Stimulated activated CD8-positive, alpha-beta memory T cell treated with anti-CD3 and anti-CD28 coated beads, Interleukin-2, amount 100 ng/mL, for 1 hour (primary cell): ENCODE data around the gene RAB5IF.
"Not testable (repeated sequence)": the region's sequence is repeated elsewhere in the genome, so short reads cannot be mapped to it uniquely, and the experiment has no call there.

Experiments
- DNase-seq, 2 donors: peaks; one replicate each; pipeline ENCODE4 v3.0.0-alpha.2; 2020; ENCODE audit warnings: low read depth in 2 of 2

Gene RAB5IF

DNA sequence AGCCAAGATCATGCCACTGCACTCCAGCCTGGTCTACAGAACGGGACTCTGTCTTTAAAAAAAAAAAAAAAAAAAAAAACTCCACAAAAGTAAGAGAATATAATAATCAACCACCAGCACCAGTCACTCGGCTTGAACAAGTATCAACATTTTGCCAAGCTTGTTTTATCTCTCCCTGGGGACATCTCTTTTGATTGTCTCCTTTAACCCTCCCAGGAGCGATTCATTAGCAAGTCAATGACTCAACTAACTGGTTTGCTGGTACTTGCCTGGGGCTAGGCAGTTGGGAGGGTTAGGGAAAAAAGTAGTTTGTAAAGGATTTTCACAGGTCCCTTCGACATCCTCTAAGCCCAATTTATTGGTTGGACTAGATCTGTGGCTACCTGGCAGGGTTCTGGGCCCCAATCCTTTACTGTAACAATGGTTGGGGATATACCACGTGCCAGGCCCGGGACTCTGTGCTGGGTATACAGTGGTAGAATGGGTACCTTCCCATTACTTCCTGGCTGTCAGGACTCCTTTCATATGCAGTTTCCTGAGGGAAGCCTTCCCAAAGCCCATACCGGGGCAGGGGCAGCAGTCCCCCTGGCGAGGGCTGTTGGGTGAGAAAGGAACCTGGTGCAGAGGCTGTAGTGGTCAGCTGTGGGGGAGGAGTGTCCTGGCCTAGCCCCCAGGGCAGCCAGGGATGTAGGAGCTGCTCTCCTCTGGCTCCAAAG lies 20.0 kb upstream of the RAB5IF start:
- no peak for DNase-seq

- DNase-seq, result no peak
Measured at GRCh38 chr20:36587388-36588070, 18.1 kb upstream of the RAB5IF start.

- DNase-seq, result no peak
Measured at GRCh38 chr20:36591281-36591680, 14.3 kb upstream of the RAB5IF start.

DNA sequence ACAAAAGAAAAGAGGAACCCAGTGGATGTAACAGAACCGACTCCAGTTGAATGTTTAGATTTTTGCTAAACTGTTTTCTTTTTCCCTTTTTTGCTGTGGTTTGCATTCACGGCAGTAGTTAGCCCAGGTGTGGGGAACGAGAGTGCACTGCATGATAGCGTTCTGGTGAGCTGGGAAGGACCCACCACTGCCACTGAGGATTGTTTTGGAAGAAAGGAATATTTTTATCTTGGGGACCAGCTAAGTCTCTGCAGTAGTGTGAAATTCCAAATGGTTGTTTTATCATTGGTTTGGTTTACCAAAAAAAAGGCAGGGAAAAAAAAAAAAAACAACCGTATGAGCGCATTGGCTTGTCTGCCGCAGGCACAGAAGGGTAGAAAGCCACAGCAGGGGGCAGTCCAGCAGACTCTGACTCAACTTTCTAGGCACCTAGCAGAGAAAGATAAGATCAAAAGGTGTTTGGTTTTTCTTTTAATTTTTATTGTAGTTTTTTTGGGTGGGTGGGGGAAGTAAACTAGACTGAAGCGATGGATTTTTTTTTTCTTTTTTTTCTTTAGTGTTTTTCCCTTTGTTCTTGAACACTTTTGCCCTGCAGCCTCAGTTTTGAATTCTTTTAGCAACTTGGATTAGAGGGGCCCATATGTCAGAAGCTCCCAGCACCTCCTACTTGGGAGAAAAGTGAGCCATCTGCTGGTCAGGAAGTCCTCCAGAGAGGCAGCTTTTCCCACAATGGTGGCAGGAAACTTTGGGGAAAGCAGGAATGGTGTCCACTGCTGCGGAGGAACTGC lies 13.5 kb upstream of the RAB5IF start:
- DNase-seq, result peak in 1 of 2 donors; percentile 43

GRCh38 chr20:36593347-36593929 lies 12.1 kb upstream of the RAB5IF start:
- no peak for DNase-seq

DNA sequence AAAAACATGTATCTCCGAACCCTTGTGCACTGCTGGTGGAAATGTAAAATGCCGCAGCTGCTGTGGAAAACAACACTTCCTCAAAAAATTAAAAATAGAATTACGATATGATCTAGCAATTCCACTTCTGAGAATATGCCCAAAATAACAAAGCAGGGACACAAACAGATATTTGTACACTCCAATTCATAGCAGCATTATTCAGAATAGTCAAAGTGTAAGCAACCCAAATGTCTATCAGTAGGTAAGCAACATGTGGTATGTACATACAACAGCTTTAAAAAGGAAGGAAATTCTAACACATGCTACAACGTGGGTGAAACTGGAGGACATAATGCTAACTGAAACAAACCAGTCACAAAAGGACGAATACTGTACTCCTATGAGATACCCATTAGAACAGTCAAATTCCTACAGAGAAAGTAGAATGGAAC lies 5.7 kb upstream of the RAB5IF start:
- no peak for DNase-seq

DNA sequence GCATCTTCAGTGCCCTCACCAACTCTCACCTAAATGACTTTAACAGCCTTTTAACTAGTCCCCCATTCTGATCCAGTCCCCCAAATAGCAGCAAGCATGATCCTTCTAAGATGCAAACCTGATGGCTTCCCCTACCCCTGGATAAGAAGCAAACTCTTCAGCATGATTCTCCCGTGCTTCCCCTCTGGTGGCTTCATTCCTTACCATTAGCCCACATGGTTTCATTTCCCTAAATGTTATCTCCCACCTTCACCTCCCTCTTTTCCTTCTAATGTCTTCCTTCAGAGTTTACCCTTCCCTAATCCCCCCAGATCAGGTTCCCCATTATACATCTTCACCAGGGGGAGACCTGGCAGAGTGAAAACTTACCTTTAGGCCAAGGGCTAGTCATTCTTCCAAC lies 4.0 kb upstream of the RAB5IF start:
- DNase-seq, result no peak

- DNase-seq, result peak in 1 of 2 donors; percentile 31
Measured at GRCh38 chr20:36604952-36605398, 604 bp upstream of the RAB5IF start.

DNA sequence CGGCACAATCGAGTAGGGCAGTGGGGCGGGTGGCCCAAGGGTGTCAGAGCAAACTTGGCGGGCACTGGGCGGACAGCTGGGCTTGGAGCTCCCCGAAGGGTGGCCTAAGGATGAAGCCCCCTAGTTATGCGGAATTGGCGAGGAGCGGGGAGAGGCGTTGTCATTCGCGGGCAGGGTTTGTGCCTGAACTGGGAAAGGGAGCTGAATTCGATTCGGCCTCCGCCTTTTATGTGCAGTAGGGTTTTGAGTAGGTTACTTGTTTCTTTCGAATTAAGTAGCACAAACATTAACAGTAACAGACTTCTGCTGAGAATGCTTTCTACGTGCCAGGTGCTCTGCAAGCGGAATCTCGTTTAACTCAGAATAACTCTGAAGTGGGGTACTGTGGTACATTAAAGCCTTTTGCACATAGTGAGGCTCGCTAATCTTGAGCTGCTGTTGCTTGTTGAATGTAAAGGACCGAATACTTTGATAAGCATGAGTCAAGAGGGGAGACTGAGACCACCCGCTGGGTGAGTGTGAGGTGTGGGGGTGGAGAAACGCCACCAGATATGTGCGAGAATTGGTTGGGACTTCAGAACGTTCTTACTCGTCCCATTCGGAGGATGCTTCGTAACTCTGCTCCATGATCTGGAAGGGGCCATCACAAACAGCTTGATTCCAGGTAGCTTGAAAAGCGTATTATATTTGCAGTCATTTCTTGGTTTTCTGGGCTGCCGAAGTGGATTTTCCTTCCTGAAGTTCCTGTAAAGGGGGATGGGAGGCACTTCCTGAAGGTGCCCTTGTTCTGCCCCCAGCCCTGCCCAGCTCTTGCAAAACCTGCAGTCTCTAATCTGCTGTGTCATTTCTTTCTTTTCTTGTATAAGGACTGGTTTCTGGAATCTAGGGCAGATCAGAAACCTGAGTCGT lies 833 bp downstream of the RAB5IF start:
- DNase-seq, result no peak

GRCh38 chr20:36607586-36608387 lies 2.2 kb downstream of the RAB5IF start:
- no peak for DNase-seq

GRCh38 chr20:36608388-36608728 lies 2.8 kb downstream of the RAB5IF start:
- DNase-seq, result not testable (repeated sequence)

- DNase-seq, result no peak
Measured at GRCh38 chr20:36611625-36612024, 6.0 kb downstream of the RAB5IF start.

- no peak for DNase-seq
Measured at GRCh38 chr20:36613974-36614373, 8.4 kb downstream of the RAB5IF start.

GRCh38 chr20:36614781-36615557 lies 9.4 kb downstream of the RAB5IF start:
- no peak for DNase-seq

GRCh38 chr20:36620917-36621316 lies 15.3 kb downstream of the RAB5IF start:
- DNase-seq, result no peak

DNA sequence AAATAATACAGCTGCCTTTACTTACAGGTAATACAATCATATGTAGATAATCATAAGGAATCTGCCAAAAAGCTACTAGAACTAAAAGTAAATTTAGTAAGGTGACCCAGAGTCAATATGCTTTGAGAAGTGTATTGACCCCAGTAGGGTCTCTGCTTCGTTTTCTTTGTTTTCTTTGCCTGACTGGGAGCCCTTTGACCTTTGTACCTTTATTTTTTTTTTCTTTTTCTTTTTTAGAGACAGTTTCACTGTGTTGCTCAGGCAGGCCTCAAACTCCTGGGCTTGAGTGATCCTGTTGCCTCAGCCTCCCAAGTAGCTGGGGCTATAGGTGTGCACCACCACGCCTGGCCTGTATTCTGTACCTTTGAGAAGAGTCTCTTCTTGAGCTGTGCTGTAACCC lies 17.9 kb downstream of the RAB5IF start:
- DNase-seq, result no peak

GRCh38 chr20:36624068-36624943 lies 18.7 kb downstream of the RAB5IF start:
- DNase-seq, result no peak

- DNase-seq, result no peak
Measured at GRCh38 chr20:36624944-36625324, 19.4 kb downstream of the RAB5IF start.

DNA sequence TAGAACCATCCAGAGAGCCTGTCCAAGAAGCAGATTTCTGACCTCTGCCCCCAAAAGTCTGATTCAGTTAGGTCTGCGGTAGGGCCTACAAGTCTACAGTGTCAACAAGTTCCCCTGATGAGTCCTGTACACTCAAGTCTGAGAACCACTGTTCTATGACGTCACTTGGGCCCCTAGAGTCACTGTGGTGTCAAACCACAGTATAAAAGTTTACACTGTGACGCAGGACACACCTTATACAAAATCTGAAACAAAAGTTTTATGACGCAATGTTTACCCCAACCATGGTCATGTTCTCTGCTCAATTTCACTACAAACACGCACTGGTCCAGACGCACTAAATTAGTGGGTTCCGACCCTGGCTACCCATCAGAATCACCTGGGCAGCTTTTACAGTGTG lies 22.5 kb downstream of the RAB5IF start:
- peak in 1 of 2 donors; percentile 15 for DNase-seq
